ENCODE measurements around the gene CTDNEP1.
A peak's percentile ranks its signal among the peaks of the same experiment; 100 is the strongest.

The CTDNEP1 gene

GRCh38 chr17:7215136-7215638, 36.3 kb downstream of the CTDNEP1 start:
- DNase-seq (ENCODE audit: low read depth in 2 of 2) = no peak

- DNase-seq (ENCODE audit: low read depth in 2 of 2) = peak; percentile 96 to 98
These were observed 37.0 kb downstream of the CTDNEP1 start for GRCh38 chr17:7214300-7215135.

- DNase-seq (ENCODE audit: low read depth in 2 of 2) = no peak
These were observed 37.6 kb downstream of the CTDNEP1 start for GRCh38 chr17:7213895-7214299.

- no peak for DNase-seq (ENCODE audit: low read depth in 2 of 2)
These were observed 39.9 kb downstream of the CTDNEP1 start for GRCh38 chr17:7211491-7212273.

GRCh38 chr17:7208754-7209460, 42.6 kb downstream of the CTDNEP1 start:
- DNase-seq (ENCODE audit: low read depth in 2 of 2) = no peak

GRCh38 chr17:7208027-7208571, 43.4 kb downstream of the CTDNEP1 start:
- no peak for DNase-seq (ENCODE audit: low read depth in 2 of 2)

GRCh38 chr17:7207120-7208001, 44.2 kb downstream of the CTDNEP1 start:
- DNase-seq (ENCODE audit: low read depth in 2 of 2) = no peak

- DNase-seq (ENCODE audit: low read depth in 2 of 2) = no peak
These were observed 46.0 kb downstream of the CTDNEP1 start for GRCh38 chr17:7205561-7205960.

- peak; percentile 88 to 92 for DNase-seq (ENCODE audit: low read depth in 2 of 2)
These were observed 46.6 kb downstream of the CTDNEP1 start for GRCh38 chr17:7204828-7205461.

GRCh38 chr17:7204336-7204735, 47.2 kb downstream of the CTDNEP1 start:
- DNase-seq (ENCODE audit: low read depth in 2 of 2) = no peak

- DNase-seq (ENCODE audit: low read depth in 2 of 2) = no peak
These were observed 48.1 kb downstream of the CTDNEP1 start for GRCh38 chr17:7203391-7203790.

GRCh38 chr17:7196651-7197401, 54.7 kb downstream of the CTDNEP1 start:
- DNase-seq (ENCODE audit: low read depth in 2 of 2) = no peak

- no peak for DNase-seq (ENCODE audit: low read depth in 2 of 2)
These were observed 55.6 kb downstream of the CTDNEP1 start for GRCh38 chr17:7195971-7196370.

All from stimulated activated CD8-positive, alpha-beta memory T cell treated with anti-CD3 and anti-CD28 coated beads, Interleukin-2, amount 100 ng/mL, for 1 hour (primary cell).